GM12878 (cell line): Measurements from ENCODE around the gene CFAP57. TPM values are rescaled to one million over a fixed set of nuclear protein-coding genes. Genes with fewer than 3 reads are reported as not detected.

Experiments
- ATAC-seq: fragments of 200-7000 bp; cut with Tn5 transposase; 3 replicates; pipeline ENCODE4 v1.9.1; 2020; ENCODE audit warnings: mild to moderate bottlenecking, moderate library complexity
- Bru-seq: library from RNA; stranded (reverse); fragments of 400-500 nt; gene quantifications from one replicate; lab custom pipeline; 2021; lab: Mats Ljungman, UMichigan
- BruChase-seq, 2 experiments: library from RNA; stranded (reverse); fragments of 400-500 nt; gene quantifications; one replicate each; lab custom pipeline; 2021; lab: Mats Ljungman, UMichigan
- BruUV-seq: library from RNA; stranded (reverse); fragments of 400-500 nt; replicated peaks from 2 replicates; lab custom pipeline; 2021; lab: Mats Ljungman, UMichigan
- CTCF ChIA-PET: fragments of 300-600 bp; sonication (Branson Sonifier 250); formaldehyde crosslinking; extraction: SDS; loops from one replicate; lab custom pipeline; 2021; ENCODE audit warnings: inconsistent platforms; lab: Yijun Ruan, JAX
- POLR2A ChIA-PET: fragments of 350-600 bp; formaldehyde crosslinking; extraction: SDS; loops from one replicate; lab custom pipeline; 2021; ENCODE audit warnings: inconsistent platforms; lab: Charles Lee
- RAD21 ChIA-PET: fragments of 300-600 bp; sonication (Branson Sonifier 250); formaldehyde crosslinking; loops from one replicate; lab custom pipeline; 2023; ENCODE audit warnings: antibody characterized with exemption; ENCODE audit not compliant: unreplicated experiment; lab: Charles Lee
- SMC1A ChIA-PET: fragments of 300-600 bp; sonication (Branson Sonifier 250); formaldehyde crosslinking; loops from one replicate; lab custom pipeline; 2023; ENCODE audit not compliant: unreplicated experiment, uncharacterized antibody; lab: Charles Lee
- DNase-seq: peaks from one replicate; pipeline ENCODE4 v3.0.0-alpha.2; 2011; ENCODE audit warnings: low read depth, low spot score
- FAIRE-seq: peaks from 3 replicates; lab custom pipeline; 2011; peaks lifted over from hg19 to GRCh38; lab: Jason Lieb, UNC
- H2AFZ ChIP-seq: 2 replicates; pipeline ENCODE4 v1.6.0; 2011; ENCODE audit warnings: low read depth, low read length, control low read depth; ENCODE audit not compliant: control insufficient read depth
- H3K27ac ChIP-seq: 2 replicates; pipeline ENCODE4 v1.5.1; 2011; ENCODE audit warnings: control low read depth; ENCODE audit not compliant: control insufficient read depth, insufficient read depth
- H3K27me3 ChIP-seq, 2 experiments: replicated peaks in 1 of 2; 2 replicates each; pipeline versions ENCODE4 v1.6.0 to v1.6.1; 2011; ENCODE audit warnings: low read length in 1 of 2; ENCODE audit not compliant: control insufficient read depth in 2 of 2, insufficient read depth in 2 of 2
- H3K36me3 ChIP-seq, 2 experiments: 2 replicates each; pipeline ENCODE4 v1.5.1; 2011; ENCODE audit warnings: low read length in 1 of 2; ENCODE audit not compliant: control insufficient read depth in 2 of 2, insufficient read depth in 2 of 2
- H3K4me1 ChIP-seq: 2 replicates; pipeline ENCODE4 v1.6.1; 2011; ENCODE audit warnings: mild to moderate bottlenecking, low read length, moderate library complexity, mixed read lengths; ENCODE audit not compliant: control insufficient read depth, insufficient read depth
- H3K4me2 ChIP-seq: 2 replicates; pipeline ENCODE4 v1.6.0; 2011; ENCODE audit warnings: control low read depth; ENCODE audit not compliant: control insufficient read depth, insufficient read depth
- H3K4me3 ChIP-seq: fragments of 200-600 bp; sonication (generic); 2 replicates; pipeline ENCODE4 v1.5.1; 2016
- H3K79me2 ChIP-seq: 2 replicates; pipeline ENCODE4 v1.6.0; 2011; ENCODE audit warnings: low read length; ENCODE audit not compliant: control insufficient read depth, insufficient read depth
- H3K9ac ChIP-seq: 2 replicates; pipeline ENCODE4 v1.8.0; 2011; ENCODE audit warnings: low read length, control low read depth, mixed read lengths; ENCODE audit not compliant: control insufficient read depth, insufficient read depth
- H3K9me3 ChIP-seq: replicated peaks from 3 replicates; pipeline ENCODE4 v1.5.1; 2011; ENCODE audit warnings: mild to moderate bottlenecking, low read length; ENCODE audit not compliant: control insufficient read depth, insufficient read depth
- H4K20me1 ChIP-seq: 2 replicates; pipeline ENCODE4 v1.6.0; 2011; ENCODE audit not compliant: control insufficient read depth, insufficient read depth
- CEBPZ ChIP-seq: fragments of 150-350 bp; IDR thresholded peaks from 2 replicates; pipeline ENCODE4 v1.6.1; 2016; ENCODE audit warnings: low read depth, low read length
- CREB1 ChIP-seq: IDR thresholded peaks from 2 replicates; pipeline ENCODE4 v1.6.1; 2012; ENCODE audit warnings: low read depth, mild to moderate bottlenecking, inconsistent platforms
- NFIC ChIP-seq: IDR thresholded peaks from 2 replicates; pipeline ENCODE4 v1.6.1; 2012; ENCODE audit warnings: low read depth, mild to moderate bottlenecking, inconsistent platforms, low read length, moderate library complexity
- NR2C1 ChIP-seq: fragments of 450-650 bp; IDR thresholded peaks from 2 replicates; pipeline ENCODE4 v1.6.1; 2017; ENCODE audit warnings: antibody characterized with exemption, mild to moderate bottlenecking, moderate library complexity
- SREBF1 ChIP-seq: IDR thresholded peaks from 2 replicates; pipeline ENCODE4 v1.6.1; 2012; ENCODE audit warnings: mild to moderate bottlenecking, low read length
- SRF ChIP-seq, 2 experiments: IDR thresholded peaks; 2 replicates each; pipeline ENCODE4 v1.6.1; 2011; ENCODE audit warnings: low read depth in 2 of 2, low read length in 2 of 2, mild to moderate bottlenecking in 1 of 2, moderate library complexity in 1 of 2
- ZNF207 ChIP-seq: fragments of 450-650 bp; IDR thresholded peaks from 2 replicates; pipeline ENCODE4 v1.6.1; 2014; ENCODE audit warnings: antibody characterized with exemption, mild to moderate bottlenecking, borderline replicate concordance
- WGBS: methylation state at CpG from one replicate; pipeline ENCODE4 v1.1.6; 2016; ENCODE audit warnings: low lambda C conversion rate; ENCODE audit not compliant: insufficient replicate concordance, insufficient coverage; ENCODE audit errors: missing lambda C conversion rate; 5-methylcytosine and 5-hydroxymethylcytosine counted together
- in situ Hi-C: fragments of 300-500 bp; cut with MboI; formaldehyde crosslinking; loops from 9 replicates; pipeline ENCODE4 v1.14.3; 2018; ENCODE audit warnings: mixed read lengths
- intact Hi-C: fragments of 100-400 bp; cut with micrococcal nuclease; formaldehyde crosslinking; loops from one replicate; pipeline ENCODE4 v1.14.2; 2022; ENCODE audit not compliant: unreplicated experiment
- long read RNA-seq, 2 experiments: library from polyadenylated mRNA; unstranded; transcript quantifications; one replicate each; pipeline ENCODE4 v2.0.0, GENCODE V29; 2019 to 2020
- polyA minus RNA-seq, 3 experiments: library from RNA; depleted of rRNA, polyadenylated mRNA; stranded (reverse); fragments of >200 nt; gene quantifications; 2 replicates each; pipeline ENCODE4 v1.2.3, GENCODE V29; 2011
- polyA plus RNA-seq, 11 experiments: library from polyadenylated mRNA; depleted of rRNA in 4 of 11; unstranded in 6 of 11; stranded (reverse) in 5 of 11; fragments of >200 nt; fragmentation: Nextera tagmentation in 4 of 11; fragmentation: Illumina TruSeq in 1 of 11; extraction: Ambion mirVana in 4 of 11; extraction: Trizol in 1 of 11; gene quantifications; 1 replicate in 1 of 11; 2 replicates in 10 of 11; pipeline versions ENCODE4 v1.2.1 to v1.2.3, GENCODE V29; 2011 to 2016; ENCODE audit warnings: inconsistent platforms in 2 of 11, missing spikeins in 2 of 11, low read depth in 1 of 11
- total RNA-seq, 4 experiments: library from RNA; depleted of rRNA in 3 of 4; stranded (reverse); fragments of >200 nt in 3 of 4; fragmentation: Illumina TruSeq in 1 of 4; extraction: Trizol in 1 of 4; gene quantifications; 2 replicates each; pipeline versions ENCODE4 v1.2.1 to v1.2.3, GENCODE V29; 2013 to 2021
- TF ChIP-seq, protein P1 (sequence below): fragments of 450-650 bp; IDR thresholded peaks from 2 replicates; pipeline ENCODE4 v1.6.1; 2016; ENCODE audit warnings: mild to moderate bottlenecking, moderate library complexity, borderline replicate concordance
- TF ChIP-seq, protein P2 (sequence below): IDR thresholded peaks from 2 replicates; pipeline ENCODE4 v1.6.1; 2012; ENCODE audit warnings: low read depth, low read length, improper control_type of control experiment

The CFAP57 gene
- total RNA-seq (2013; cell fraction: nucleolus; rRNA removed): 11.4 and 13.2 TPM in 2 replicates
- total RNA-seq (2014; rRNA removed) (0.54 and 0.56 TPM in 2 replicates), total RNA-seq (2014; rRNA removed; fragmentation: Illumina TruSeq; extraction: Trizol) (0.88 and 1.4 TPM in 2 replicates), total RNA-seq (2021) (0.77 and 1.2 TPM in 2 replicates), polyA plus RNA-seq (2011; rRNA removed) (4.8 and 6.2 TPM in 2 replicates), polyA plus RNA-seq (2014; fragmentation: Illumina TruSeq; extraction: Trizol) (1.3 and 1.6 TPM in 2 replicates), polyA plus RNA-seq (2014; fragmentation: Nextera tagmentation; extraction: Ambion mirVana) (under 1 TPM; 0.45 to 0.60 TPM), polyA plus RNA-seq (2014; rRNA removed) (1.0 and 1.3 TPM in 2 replicates), polyA plus RNA-seq (2016; fragmentation: Nextera tagmentation; extraction: Ambion mirVana) (1 to 10 TPM; 1.8 to 2.1 TPM), polyA minus RNA-seq (2011; rRNA and poly(A)+ RNA removed) (5.2 and 6.4 TPM in 2 replicates), Bru-seq, nascent RNA (percentile 62 among the genes with signal in this experiment), BruChase-seq, experiment 1, labeled RNA remaining after a 6-hour chase (percentile 59 among the genes with signal in this experiment), BruChase-seq, experiment 2, labeled RNA remaining after a 2-hour chase (percentile 57 among the genes with signal in this experiment)
- 1.9 TPM for polyA plus RNA-seq (2011; ENCODE audit: low read depth)
- 2.8 and 3.3 TPM in 2 replicates for polyA plus RNA-seq (2011; cell fraction: cytosol; rRNA removed)
- 6.6 and 8.4 TPM in 2 replicates for polyA plus RNA-seq (2011; cell fraction: nucleus; rRNA removed)
- 2.2 and 3.0 TPM in 2 replicates for polyA plus RNA-seq (2012)
- 1.2 and 1.9 TPM in 2 replicates for polyA minus RNA-seq (2011; cell fraction: cytosol; rRNA and poly(A)+ RNA removed)
- polyA minus RNA-seq (2011; cell fraction: nucleus; rRNA and poly(A)+ RNA removed): 3.0 and 4.8 TPM in 2 replicates
- long read RNA-seq, experiment 1, partial matches to known transcripts: 3 of 14 reads
- long read RNA-seq, experiment 1, other reads (novel, unspliced or antisense): 11 of 14 reads
- long read RNA-seq, experiment 2, partial matches to known transcripts: 36 of 77 reads
- long read RNA-seq, experiment 2, other reads (novel, unspliced or antisense): 41 of 77 reads

- under 1% methylated on average over 45 of the region's 45 CpGs for WGBS
- Histone ChIP-seq H3K27me3 (no peaks in the 10 kb centered on the region; a peak in 1 of 4 replicates), H3K9ac (peak within 1 kb of the TSS; percentile 87), H3K4me2 (peak within 1 kb of the TSS; percentile 53), H3K27ac (peak within 1 kb of the TSS; percentile 74), H3K4me3 (peak within 1 kb of the TSS; percentile 90), H3K4me1 (peaks cover 5% of the 10 kb centered on the region; the same call in 1 of the 2 replicates), H4K20me1 (no peaks in the 10 kb centered on the region), H3K79me2 (peaks cover 23% of the 10 kb centered on the region), H3K9me3 (no peaks in the 10 kb centered on the region), H3K36me3 (peaks cover 0 to 20% of the 10 kb centered on the region in 2 experiments; a peak in 2 of 4 replicates), H2AFZ (peak within 1 kb of the TSS; percentile 99)
- DNase-seq: peak; percentile 91
- ChIA-PET CTCF (interaction anchor here (0.7 to 2.0 kb wide), 6 partner anchors 49 to 242 kb away, joined by 3 to 11 read pairs (median 3); no protein-coding TSS in a partner anchor), POLR2A (interaction anchor here (0.6 to 1.2 kb wide), 3 partner anchors 219 to 405 kb away, joined by 3 to 4 read pairs (median 3); partner anchors contain the start of genes C1orf50 and P3H1), SMC1A (interaction anchor here (1.2 kb wide), 1 partner anchor 55 kb away, joined by 4 read pairs; no protein-coding TSS in a partner anchor), RAD21 (interaction anchor here (1.1 kb wide), 1 partner anchor 22 kb away, joined by 3 read pairs; no protein-coding TSS in a partner anchor)
- BruUV-seq: TSS peak; percentile 66
- in situ Hi-C loops: no loop called here
- intact Hi-C loops: no loop called here
- peak; percentile 95 for ATAC-seq
- peak; percentile 94 for FAIRE-seq
- TF ChIP-seq NR2C1: peak; percentile 82
- 0 out of 4 replicates have a peak, but pooled peaks of 1 of the 2 experiments have one; percentile 64 for TF ChIP-seq SRF (IDR thresholded peaks at IDR 0.05; ENCODE audit: low read depth in 2 of 2, low read length in 2 of 2)
- TF ChIP-seq NFIC: no peak
- no peak for TF ChIP-seq CEBPZ
- TF ChIP-seq, protein P1, sequence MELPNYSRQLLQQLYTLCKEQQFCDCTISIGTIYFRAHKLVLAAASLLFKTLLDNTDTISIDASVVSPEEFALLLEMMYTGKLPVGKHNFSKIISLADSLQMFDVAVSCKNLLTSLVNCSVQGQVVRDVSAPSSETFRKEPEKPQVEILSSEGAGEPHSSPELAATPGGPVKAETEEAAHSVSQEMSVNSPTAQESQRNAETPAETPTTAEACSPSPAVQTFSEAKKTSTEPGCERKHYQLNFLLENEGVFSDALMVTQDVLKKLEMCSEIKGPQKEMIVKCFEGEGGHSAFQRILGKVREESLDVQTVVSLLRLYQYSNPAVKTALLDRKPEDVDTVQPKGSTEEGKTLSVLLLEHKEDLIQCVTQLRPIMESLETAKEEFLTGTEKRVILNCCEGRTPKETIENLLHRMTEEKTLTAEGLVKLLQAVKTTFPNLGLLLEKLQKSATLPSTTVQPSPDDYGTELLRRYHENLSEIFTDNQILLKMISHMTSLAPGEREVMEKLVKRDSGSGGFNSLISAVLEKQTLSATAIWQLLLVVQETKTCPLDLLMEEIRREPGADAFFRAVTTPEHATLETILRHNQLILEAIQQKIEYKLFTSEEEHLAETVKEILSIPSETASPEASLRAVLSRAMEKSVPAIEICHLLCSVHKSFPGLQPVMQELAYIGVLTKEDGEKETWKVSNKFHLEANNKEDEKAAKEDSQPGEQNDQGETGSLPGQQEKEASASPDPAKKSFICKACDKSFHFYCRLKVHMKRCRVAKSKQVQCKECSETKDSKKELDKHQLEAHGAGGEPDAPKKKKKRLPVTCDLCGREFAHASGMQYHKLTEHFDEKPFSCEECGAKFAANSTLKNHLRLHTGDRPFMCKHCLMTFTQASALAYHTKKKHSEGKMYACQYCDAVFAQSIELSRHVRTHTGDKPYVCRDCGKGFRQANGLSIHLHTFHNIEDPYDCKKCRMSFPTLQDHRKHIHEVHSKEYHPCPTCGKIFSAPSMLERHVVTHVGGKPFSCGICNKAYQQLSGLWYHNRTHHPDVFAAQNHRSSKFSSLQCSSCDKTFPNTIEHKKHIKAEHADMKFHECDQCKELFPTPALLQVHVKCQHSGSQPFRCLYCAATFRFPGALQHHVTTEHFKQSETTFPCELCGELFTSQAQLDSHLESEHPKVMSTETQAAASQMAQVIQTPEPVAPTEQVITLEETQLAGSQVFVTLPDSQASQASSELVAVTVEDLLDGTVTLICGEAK: peak; percentile 97
- no peak for TF ChIP-seq CREB1
- no peak for TF ChIP-seq SREBF1
- TF ChIP-seq, protein P2, sequence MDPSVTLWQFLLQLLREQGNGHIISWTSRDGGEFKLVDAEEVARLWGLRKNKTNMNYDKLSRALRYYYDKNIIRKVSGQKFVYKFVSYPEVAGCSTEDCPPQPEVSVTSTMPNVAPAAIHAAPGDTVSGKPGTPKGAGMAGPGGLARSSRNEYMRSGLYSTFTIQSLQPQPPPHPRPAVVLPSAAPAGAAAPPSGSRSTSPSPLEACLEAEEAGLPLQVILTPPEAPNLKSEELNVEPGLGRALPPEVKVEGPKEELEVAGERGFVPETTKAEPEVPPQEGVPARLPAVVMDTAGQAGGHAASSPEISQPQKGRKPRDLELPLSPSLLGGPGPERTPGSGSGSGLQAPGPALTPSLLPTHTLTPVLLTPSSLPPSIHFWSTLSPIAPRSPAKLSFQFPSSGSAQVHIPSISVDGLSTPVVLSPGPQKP: peak; percentile 92
- TF ChIP-seq ZNF207: peak; percentile 62; the same call in 1 of the 2 replicates
Measured at GRCh38 chr1:43171876-43172526, at the start of gene CFAP57, which contains the start of gene EBNA1BP2. Gene CFAP57 (plus strand): TSS chr1:43172330. CDS start chr1:43172754, 424 bp downstream. Gene EBNA1BP2 (minus strand): TSS chr1:43172290. CDS start chr1:43172118, 172 bp downstream.
